ENCODE measurements around the gene PDE4A. TPM values are rescaled to one million over a fixed set of nuclear protein-coding genes. Genes with fewer than 3 reads are reported as not detected.

The PDE4A gene
- total RNA-seq, 1 donor from 2014 or later, result 20.0 TPM

GRCh38 chr19:10462557-10462956 lies 42.2 kb downstream of the PDE4A start:
- Histone ChIP-seq H3K36me3 (peaks cover 68% of the 10 kb centered on the region), H3K4me1 (peaks cover 7% of the 10 kb centered on the region), H3K27me3 (ENCODE audit: low read depth) (no peaks in the 10 kb centered on the region), H3K27ac (replicated peaks) (no peak overlapping the region), H3K4me3 (no peak overlapping the region), H3K9me3 (replicated peaks) (no peaks in the 10 kb centered on the region)
- DNase-seq, result no peak
- intact Hi-C loops (cut with micrococcal nuclease), result no loop called here
- TF ChIP-seq, protein P1, sequence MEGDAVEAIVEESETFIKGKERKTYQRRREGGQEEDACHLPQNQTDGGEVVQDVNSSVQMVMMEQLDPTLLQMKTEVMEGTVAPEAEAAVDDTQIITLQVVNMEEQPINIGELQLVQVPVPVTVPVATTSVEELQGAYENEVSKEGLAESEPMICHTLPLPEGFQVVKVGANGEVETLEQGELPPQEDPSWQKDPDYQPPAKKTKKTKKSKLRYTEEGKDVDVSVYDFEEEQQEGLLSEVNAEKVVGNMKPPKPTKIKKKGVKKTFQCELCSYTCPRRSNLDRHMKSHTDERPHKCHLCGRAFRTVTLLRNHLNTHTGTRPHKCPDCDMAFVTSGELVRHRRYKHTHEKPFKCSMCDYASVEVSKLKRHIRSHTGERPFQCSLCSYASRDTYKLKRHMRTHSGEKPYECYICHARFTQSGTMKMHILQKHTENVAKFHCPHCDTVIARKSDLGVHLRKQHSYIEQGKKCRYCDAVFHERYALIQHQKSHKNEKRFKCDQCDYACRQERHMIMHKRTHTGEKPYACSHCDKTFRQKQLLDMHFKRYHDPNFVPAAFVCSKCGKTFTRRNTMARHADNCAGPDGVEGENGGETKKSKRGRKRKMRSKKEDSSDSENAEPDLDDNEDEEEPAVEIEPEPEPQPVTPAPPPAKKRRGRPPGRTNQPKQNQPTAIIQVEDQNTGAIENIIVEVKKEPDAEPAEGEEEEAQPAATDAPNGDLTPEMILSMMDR (IDR thresholded peaks at IDR 0.05; ENCODE audit: borderline replicate concordance), result no peak

DNA sequence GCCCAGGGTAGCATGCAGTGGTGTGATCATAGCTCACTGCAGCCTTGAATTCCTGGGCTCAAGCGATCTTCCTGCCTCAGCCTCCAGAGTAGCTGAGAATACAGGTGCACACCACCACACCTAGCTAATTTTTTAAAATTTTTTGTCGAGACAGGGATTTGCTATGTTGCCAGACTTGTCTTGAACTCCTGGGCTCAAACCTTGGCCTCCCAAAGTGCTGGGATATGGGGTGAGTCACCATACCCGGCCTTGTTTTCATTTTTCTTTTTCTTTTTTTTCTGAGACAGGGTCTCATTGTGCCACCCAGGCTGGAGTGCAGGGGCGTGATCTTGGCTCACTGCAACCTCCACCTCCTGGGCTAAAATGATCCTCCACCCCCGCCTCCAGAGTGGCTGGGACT lies 44.1 kb downstream of the PDE4A start:
- Histone ChIP-seq H3K27me3 (ENCODE audit: low read depth) (no peaks in the 10 kb centered on the region), H3K36me3 (peaks cover 57% of the 10 kb centered on the region), H3K9me3 (replicated peaks) (no peaks in the 10 kb centered on the region), H3K27ac (replicated peaks) (no peak overlapping the region), H3K4me3 (no peak overlapping the region), H3K4me1 (peaks cover 7% of the 10 kb centered on the region)
- DNase-seq, result no peak
- intact Hi-C loops (cut with micrococcal nuclease), result no loop called here
- TF ChIP-seq, protein P1 (IDR thresholded peaks at IDR 0.05; ENCODE audit: borderline replicate concordance), result no peak

- Histone ChIP-seq H3K9me3 (replicated peaks) (no peaks in the 10 kb centered on the region), H3K4me1 (no peaks in the 10 kb centered on the region), H3K36me3 (peaks cover 52% of the 10 kb centered on the region), H3K4me3 (no peak overlapping the region), H3K27me3 (ENCODE audit: low read depth) (no peaks in the 10 kb centered on the region), H3K27ac (replicated peaks) (no peak overlapping the region)
- intact Hi-C loops (cut with micrococcal nuclease), result no loop called here
- no peak for DNase-seq
- TF ChIP-seq, protein P1 (IDR thresholded peaks at IDR 0.05; ENCODE audit: borderline replicate concordance), result no peak
Measured at GRCh38 chr19:10467104-10467706, 46.9 kb downstream of the PDE4A start.

GRCh38 chr19:10468133-10468532 lies 47.8 kb downstream of the PDE4A start:
- intact Hi-C loops (cut with micrococcal nuclease), result no loop called here
- H3K9me3 ChIP-seq (replicated peaks), result no peaks in the 10 kb centered on the region
- TF ChIP-seq, protein P1 (IDR thresholded peaks at IDR 0.05; ENCODE audit: borderline replicate concordance), result no peak
- no peaks in the 10 kb centered on the region for H3K27me3 ChIP-seq (ENCODE audit: low read depth)
- no peak overlapping the region for H3K27ac ChIP-seq (replicated peaks)
- DNase-seq, result no peak
- H3K4me3 ChIP-seq, result no peak overlapping the region
- H3K36me3 ChIP-seq, result peaks cover 43% of the 10 kb centered on the region
- no peaks in the 10 kb centered on the region for H3K4me1 ChIP-seq

- intact Hi-C loops (cut with micrococcal nuclease), result no loop called here
- no peak for DNase-seq
Measured at GRCh38 chr19:10471909-10472308, 51.6 kb downstream of the PDE4A start.

More at GRCh38 chr19:10471909-10472308, 51.6 kb downstream of the PDE4A start:
- Histone ChIP-seq H3K4me3 (no peak overlapping the region), H3K9me3 (replicated peaks) (no peaks in the 10 kb centered on the region), H3K36me3 (peaks cover 10% of the 10 kb centered on the region), H3K27ac (replicated peaks) (no peak overlapping the region), H3K27me3 (ENCODE audit: low read depth) (no peaks in the 10 kb centered on the region), H3K4me1 (no peaks in the 10 kb centered on the region)
- TF ChIP-seq, protein P1 (IDR thresholded peaks at IDR 0.05; ENCODE audit: borderline replicate concordance), result peak; percentile 35
